IPS DF 19.7 (cell line): ENCODE data around the gene MYO1E.
"Not testable (repeated sequence)": the region's sequence is repeated elsewhere in the genome, so short reads cannot be mapped to it uniquely, and the experiment has no call there.

Experiments
- DNase-seq: peaks from one replicate; pipeline ENCODE4 v3.0.0-alpha.2; 2013; ENCODE audit warnings: low read depth, low spot score

The MYO1E gene

DNA sequence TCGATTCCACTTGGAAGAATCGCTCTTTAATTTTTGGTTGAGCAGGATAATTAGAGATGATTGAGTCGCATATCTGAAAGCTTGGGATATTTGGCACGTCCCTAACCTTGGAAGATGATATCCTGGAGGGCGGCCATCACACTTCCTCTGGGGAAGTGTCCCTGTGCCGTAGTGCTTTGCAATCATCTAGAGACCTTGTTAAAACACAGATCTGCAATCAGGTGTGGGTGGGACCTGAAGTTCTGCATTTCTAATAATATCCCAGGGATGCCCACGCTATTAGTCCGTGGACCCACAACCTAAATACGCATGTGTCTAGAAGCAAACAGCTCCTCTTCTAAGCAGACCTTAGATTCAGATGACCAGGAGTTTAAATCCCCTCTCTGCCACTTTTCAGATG lies 20.5 kb downstream of the MYO1E start:
- DNase-seq: no peak

GRCh38 chr15:59350421-59350732 lies 22.3 kb downstream of the MYO1E start:
- DNase-seq: no peak

DNA sequence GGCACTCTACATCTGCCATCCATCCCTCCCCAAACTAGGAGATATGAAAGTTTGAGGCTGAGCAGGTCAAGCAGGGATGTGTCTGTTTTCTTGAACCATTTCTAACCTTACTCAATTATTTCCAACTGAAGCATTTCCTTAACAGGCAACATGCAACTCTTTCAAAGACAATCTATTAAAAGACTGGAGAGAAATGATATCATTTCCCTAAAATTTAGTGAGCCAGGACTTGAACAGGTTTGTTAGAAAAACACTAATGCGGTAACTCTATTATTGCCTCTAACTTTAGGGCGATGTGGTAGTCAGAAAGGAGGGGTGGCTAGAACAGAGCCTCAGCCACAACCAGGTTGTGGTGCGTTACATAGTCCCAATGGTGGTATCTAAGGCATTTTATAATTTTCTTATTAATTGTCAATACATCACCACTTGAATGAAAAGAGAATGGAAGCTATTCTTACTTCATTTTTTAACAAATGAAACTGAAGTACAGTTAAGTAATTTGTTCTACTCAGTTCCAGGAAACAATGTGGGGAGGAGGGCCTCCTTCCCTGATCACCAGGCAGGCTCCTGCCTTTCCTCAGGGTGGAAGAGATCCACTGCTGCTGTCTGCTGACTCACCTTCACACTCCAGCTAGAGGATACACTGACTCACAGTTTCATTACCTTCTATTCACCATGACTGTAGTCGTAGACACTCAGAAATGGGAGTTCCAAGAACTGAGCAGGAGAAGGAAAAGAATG lies 22.8 kb downstream of the MYO1E start:
- no peak for DNase-seq

DNA sequence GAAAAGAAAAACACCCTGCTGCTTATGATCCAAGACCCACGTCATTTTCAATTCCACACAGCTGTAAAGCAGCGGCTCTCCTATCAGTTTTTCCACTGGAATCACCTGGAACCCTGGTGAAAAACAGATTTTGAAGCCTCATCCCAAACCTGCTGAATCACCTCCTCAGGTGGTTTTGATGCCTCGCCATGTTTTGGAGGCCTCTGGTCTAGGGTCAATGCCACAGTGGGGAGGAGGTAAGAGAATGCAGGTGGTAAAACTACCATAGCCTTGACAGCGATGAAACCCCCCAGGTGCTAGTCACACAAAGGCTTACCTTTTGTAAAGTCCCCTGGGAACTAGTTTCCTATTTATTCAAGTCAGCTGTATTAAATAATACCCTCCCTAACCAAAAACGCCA lies 24.8 kb downstream of the MYO1E start:
- DNase-seq: no peak

- DNase-seq: no peak
Measured at GRCh38 chr15:59346951-59347350, 25.7 kb downstream of the MYO1E start.

GRCh38 chr15:59345326-59345725 lies 27.3 kb downstream of the MYO1E start:
- no peak for DNase-seq

GRCh38 chr15:59344311-59344710 lies 28.4 kb downstream of the MYO1E start:
- DNase-seq: no peak

- DNase-seq: no peak
Measured at GRCh38 chr15:59340325-59340724, 32.3 kb downstream of the MYO1E start.

DNA sequence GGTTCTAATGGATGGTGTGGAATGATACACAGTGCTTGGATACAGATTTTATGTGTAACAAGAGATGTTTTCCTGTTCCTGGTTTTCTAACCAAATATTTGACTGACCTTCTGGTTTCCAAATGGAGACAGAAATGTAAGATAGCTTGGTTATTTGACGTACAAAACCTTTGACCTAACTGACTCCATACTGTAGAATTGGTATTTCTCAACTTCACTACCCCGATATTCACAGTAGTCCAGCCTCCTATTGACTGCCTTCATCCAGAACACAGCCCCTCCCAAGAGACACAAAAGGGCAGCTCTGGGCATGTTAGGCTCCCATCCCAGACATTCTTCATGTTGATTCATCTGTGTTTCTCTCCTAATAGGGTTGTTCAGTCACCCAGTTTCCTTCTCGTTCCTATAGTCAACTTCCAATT lies 33.4 kb downstream of the MYO1E start:
- no peak for DNase-seq

DNA sequence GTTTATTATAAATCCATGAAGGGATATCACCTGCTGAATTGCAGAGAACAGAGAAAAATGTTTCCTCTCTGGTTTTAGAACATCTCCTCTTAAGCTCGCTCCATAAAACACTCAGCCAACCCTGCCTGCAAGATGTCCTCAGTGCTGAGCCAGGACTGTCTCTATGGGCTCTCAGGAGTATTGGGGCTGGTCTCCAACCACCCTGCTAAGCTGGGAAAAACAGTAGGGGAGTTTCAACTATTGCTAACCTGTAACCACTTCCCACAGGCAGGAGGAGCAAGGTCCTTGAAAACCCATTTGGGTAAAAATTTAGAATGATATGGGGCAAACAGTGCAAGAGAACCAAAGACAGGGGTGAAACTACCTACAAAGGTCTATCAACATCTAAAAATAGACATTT lies 34.3 kb downstream of the MYO1E start:
- no peak for DNase-seq

- DNase-seq: not testable (repeated sequence)
Measured at GRCh38 chr15:59336725-59337124, 35.9 kb downstream of the MYO1E start.

- no peak for DNase-seq
Measured at GRCh38 chr15:59335207-59335786, 37.4 kb downstream of the MYO1E start.

DNA sequence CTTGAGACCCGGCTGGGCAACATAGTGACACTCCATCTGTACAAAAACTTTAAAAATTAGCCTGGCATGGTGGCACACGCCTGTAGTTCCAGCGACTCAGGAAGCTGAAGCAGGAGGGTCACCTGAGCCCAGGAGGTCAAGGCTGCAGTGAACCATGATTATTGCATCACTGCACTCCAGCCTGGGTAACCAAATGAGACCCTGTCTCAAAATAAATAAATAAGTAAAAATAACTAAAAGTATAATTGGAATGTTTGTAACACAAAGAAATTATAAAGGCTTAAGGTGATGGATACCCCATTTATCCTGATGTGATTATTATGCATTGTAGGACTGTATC lies 38.6 kb downstream of the MYO1E start:
- no peak for DNase-seq

DNA sequence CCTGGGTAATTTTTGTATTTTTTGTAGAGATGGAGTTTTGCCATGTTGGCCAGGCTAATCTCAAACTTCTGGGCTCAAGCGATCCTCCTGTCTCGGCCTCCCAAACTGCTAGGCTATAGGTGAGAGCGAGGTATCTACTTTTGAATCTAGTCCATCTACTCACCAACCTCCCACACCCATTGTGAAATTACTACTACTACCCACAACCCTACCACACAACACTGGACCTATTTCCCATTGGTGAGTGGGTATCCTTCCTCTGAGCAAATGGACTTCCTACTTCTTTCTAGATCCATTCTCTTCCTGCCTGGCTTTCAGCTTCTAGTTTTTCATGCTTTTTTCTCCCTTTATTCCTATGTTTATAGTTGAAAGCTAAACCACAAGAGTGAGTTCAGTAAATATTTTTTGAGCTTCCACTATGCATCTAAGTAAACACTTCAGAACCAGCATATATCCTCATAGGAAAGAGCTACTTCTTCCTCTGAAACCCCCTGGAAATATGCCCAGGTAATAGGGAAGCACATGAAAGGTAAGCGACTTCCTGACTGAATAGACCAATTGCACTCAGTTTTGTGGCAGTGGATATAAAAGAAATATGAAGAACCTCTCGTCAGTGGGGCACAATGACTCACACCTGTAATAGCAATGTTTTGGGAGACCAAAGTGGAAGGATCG lies 39.1 kb downstream of the MYO1E start:
- DNase-seq: no peak

DNA sequence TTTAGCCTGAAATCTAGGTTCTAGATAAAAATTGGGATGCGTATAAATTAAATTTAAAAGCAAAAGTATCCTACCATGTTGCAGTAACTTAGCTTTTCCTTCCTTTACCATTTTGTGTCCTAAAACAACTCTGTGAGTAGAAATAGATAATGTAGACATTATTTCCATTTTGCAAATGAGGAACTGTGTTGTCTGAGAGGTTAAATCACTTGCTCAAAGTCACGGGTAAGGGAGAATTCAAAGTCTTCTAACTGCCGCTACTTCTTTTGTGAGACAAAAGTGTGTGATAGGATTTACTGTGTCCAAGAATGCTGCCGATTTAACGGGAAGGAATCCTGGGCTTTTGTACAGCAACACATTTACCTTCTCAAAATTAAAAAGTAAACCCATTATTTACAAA lies 40.7 kb downstream of the MYO1E start:
- DNase-seq: no peak

DNA sequence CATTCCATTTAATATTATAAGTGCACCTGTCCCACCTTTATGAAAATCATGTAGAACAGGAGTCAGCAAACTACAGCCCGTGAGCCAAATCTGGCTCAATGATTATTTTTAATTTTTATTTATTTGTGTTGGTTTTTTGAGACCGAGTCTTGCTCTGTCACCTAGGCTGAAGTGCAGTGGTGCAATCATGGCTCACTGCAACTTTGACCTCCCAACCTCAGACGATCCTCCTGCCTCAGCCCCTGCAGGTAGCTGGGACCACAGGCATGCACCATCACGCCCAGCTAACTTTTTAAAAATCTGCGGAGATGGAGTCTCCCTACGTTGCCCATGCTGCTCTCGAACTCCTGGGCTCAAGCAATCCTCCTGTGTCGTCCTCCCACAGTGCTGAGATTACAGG lies 42.0 kb downstream of the MYO1E start:
- no peak for DNase-seq

DNA sequence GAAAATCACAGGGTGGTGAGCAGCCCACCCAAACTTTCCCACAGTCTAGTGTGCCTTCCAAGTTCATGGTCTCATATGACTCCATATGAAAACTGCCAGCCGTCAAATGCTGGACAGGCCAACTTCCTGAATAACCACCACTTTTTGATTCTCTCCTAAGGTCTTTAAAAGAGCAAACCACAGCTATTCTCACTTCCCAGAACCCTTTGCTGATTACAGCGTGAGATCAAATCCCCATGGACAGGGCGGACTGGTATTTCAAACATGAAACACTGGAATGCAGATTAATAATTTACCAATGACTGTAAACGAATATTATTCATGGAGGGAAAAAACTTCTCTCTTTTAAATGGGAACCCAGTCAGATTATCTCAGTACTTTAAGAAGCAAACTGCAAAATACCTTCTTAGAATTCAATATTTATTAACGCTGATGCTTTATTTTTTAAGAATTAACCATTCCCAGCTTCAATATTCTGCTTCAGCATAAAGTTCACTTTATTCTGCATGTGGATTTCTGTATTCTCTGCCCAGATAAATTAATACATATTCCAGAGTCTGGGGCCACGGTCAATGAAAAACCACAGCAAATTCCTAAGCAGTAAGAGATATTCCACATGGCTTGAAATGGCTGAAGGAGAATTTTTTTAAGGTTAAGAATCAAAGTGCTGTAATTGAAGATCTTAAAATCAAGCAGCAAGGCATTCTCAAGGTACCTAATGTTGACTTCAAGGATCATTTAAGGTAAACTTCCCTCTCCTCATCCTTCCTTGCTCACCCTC lies 42.9 kb downstream of the MYO1E start:
- DNase-seq: no peak

GRCh38 chr15:59329091-59329490 lies 43.6 kb downstream of the MYO1E start:
- no peak for DNase-seq

GRCh38 chr15:59327942-59328341 lies 44.7 kb downstream of the MYO1E start:
- DNase-seq: no peak

DNA sequence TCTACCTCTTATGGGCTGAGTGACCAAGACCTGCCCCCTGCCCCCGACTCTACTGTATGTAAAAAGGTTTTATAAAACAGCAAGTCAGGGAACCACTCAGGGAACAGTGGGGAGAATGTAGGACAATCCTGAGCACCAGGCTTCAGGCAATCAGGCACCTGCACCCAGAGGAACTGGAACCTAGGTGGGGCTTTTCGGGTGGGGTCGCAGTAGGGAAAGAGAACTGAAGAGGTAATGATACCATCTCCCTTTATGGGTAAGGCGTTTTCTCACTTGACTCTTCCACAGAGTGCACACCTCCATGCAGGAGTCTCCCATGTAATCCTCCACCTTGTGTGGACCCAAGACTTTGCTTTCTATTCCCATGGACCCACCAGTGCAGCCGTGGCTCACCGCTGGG lies 45.8 kb downstream of the MYO1E start:
- no peak for DNase-seq

DNA sequence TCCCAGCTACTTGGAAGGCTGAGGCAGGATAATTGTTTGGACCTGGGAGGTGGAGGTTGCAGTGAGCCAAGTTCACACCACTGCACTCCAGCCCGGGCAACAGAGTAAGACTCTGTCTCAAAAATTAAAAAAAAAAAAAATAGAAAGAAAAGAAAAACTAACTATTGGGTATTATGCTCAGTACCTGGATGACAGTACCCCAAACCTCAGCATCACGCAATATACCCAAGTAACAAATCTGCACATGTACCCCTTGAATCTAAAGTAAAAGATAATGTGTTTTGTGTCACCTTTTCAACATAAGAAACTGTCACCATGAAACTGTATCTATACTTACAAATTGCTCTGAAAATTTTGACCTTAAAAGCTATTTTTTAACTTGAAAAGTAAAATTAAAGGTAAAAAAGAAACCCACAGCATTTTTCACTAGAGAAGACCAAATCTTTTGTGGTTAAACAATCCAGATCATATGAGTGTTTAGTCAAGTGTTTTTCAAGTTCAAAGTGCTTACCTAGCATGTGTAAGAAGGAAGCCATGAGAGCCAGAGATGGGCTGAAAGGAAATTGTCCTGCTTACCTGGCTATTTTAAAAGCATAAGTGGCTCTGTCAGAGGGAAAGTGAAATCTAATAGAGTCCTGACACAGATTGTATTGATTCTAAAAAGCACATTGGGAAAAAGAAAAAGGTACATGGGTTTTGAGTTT lies 50.5 kb downstream of the MYO1E start:
- no peak for DNase-seq
